ENCODE measurements around the gene C10orf88.
A peak's percentile ranks its signal among the peaks of the same experiment; 100 is the strongest.

C10orf88 gene, protein sequence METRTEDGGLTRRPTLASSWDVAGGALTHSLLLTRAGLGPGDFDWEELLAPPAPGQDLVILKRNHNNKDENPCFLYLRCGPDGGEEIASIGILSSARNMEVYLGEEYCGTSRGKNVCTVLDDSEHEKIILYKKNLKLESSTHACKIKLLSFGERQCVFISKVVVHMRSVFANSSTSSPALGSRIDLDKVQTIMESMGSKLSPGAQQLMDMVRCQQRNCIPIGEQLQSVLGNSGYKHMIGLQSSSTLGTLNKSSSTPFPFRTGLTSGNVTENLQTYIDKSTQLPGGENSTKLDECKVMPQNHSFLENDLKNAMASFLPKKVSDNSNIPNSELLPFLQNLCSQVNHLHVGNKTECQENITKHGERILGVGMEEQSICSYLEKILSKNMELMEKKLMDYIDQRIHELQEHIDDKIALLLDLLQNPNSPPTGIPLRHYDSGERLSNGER

DNA sequence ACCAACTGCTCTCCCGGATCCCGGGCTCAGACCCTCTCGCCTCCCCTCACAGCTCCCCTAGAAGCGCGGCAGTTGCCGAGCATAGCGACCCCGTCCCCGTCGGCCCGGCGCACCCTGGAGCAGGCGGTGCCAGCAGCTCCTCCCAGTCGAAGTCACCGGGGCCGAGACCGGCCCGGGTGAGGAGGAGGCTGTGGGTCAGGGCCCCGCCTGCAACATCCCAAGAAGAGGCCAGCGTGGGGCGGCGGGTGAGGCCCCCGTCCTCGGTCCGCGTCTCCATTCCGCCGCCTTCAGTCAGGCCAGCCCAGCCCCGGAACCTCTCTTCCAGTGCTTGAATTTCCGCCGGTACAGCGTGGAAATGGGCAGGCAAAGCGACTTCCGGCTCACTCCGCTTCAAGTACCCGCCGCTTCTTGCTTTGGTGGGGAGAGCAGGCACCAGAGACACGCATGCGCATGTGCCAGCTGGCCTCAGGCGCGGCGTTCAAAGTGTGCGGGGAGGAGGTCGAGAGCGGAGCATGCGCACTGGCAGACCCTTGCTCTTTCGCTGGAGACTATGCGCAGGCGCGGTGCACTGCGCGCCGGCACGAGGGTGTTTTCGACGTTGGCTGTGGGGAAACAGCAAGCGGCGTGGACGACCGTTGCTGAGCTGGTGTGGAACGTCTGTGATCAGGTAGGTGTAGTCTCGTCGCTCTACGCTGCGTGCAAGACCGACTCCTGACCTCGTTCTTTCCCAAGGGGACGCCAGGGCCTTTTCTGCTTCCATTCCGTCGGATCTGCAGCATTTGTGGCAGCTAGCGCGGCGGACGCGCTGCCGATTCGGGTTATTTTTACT lies at the start of gene C10orf88:
Gene C10orf88 (minus strand): TSS at position 326 of the 829 bp plus-strand sequence. CDS start 49 bp downstream, at position 277.
- DNase-seq = peak; percentile 99

DNA sequence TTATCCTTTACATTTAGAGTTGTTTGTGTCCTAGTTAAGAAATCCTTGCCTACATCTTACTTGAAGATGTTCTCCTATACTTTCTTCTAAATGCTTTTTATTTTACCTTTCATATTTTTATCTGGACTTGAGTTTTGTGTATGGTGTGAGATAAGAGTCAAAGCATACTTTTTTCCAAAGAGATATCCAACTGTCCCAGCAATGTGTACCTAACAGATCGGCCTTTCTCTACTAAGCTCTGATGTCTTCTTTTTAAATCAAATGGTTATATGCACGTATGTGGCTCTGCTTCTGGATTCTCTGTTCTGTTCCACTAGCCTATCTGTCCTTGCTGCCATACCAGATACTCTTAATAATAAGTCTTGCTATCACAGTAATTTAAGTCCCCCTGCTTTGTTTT lies 47.3 kb upstream of the C10orf88 start:
- DNase-seq = no peak

DNA sequence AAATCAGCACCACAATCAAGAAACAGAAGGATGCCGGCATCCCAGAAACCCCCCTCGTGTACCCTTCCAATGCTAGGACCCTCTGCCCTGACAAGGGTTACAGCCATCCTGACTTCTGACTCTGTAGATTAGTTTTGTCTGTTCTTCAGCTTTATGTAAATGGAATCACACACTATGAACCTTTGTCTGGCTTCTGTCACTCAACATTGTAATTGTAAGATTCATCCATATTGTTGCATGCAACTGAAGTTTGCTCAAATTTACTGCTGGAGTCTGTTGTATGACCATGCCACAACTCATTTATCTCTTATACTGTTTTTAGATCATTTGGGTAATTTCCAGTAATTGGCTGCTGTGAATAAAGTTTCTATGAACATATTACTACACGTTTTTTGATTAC lies 46.1 kb upstream of the C10orf88 start:
- DNase-seq = no peak

DNA sequence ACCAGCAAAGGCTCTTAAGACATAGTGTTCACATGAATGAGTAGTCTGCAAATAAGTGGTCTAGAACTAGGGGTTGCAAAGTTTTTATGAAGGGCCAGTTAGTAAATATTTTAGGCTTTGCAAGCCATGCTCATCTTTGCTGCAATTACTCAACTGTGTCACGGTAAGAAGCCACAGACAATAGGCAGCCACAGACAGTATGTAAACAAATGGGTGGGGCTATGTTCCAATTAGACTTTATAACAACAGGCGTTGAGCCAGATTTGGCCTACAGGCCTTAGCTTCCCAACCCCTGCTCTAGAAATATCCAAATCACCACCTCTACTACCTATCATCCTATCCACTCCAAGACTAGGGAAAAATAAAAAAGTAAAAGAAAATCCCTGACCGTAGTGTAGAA lies 45.3 kb upstream of the C10orf88 start:
- no peak for DNase-seq

DNA sequence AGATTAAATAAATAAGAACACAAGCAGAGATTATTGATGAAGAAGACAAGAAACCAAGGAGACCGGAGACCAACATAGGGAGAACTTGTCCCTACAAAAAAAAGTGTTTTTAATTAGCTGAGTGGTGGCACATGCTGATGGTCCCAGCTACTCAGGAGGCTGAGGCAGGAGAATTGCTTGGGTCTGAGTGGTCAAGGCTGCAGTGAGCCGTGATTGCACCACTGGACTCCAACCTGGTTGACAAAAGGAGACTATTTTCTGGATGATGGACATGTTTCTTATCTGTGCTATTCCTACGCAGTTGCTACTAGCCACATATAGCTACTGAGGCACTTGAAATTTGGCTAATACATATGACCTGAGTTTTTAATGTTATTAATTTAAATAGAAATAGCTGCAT lies 44.9 kb upstream of the C10orf88 start:
- no peak for DNase-seq

DNA sequence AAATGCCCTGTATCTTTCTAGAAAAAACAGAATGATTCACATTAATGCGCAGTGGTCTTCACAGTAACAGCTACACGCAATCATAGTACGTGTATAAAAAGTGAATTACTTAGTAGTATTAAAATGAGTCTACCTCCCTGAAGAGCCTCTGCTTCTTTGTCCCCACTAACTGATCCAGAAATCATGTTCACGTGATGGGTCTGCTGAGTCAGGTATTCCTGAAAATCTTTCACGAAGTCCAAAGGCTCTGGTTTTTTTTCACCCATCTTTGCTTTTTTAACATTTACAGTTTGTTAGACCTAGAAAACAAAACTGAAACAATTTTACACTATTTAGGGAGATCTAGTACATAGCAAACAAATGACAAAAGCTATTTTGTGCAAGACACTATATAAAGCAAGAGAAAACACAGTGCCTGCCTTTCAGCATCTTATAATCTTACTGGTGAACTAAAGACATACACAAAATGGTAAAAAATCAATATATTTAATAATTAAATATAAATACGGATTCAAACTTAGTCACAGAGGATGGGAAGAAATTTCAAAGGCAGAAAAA lies 44.4 kb upstream of the C10orf88 start:
- no peak for DNase-seq

DNA sequence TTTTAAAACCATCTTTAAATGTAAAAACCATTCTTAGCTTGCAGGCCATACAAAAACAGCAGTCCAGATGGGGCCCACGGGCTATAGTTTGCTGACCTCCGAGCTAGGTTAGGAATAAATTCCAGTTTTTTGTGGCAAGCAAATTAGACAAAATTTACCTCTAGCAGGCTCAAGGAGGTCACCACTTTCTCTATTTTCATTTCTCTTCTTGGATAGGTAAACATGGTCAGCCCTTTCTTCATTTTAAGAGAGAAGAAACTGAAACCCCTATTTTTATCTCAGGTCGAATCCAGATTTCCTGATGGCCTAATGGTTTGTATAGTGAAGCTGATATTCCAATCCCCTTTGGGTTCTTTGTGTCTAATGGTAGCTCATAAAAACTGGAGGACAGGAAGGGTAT lies 43.8 kb upstream of the C10orf88 start:
- DNase-seq = no peak

DNA sequence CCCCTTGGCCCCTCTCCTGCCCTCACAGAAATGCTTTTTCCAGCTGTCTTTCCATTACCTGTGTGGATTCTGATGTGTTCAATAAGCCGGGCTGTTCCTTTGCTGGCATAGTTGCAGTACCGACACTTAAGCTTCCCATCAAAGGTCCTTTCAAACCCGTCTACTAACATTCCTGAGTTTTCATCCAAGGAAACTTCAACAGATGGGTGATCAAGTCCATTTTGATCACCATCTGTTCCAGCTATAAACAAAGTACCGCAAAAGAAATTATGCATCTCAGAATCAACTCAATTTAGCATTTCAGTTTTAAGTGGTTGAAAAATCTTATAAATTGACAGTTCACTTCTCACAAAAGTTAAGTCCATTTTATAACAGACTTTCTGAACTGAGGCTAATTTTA lies 41.9 kb upstream of the C10orf88 start:
- no peak for DNase-seq

DNA sequence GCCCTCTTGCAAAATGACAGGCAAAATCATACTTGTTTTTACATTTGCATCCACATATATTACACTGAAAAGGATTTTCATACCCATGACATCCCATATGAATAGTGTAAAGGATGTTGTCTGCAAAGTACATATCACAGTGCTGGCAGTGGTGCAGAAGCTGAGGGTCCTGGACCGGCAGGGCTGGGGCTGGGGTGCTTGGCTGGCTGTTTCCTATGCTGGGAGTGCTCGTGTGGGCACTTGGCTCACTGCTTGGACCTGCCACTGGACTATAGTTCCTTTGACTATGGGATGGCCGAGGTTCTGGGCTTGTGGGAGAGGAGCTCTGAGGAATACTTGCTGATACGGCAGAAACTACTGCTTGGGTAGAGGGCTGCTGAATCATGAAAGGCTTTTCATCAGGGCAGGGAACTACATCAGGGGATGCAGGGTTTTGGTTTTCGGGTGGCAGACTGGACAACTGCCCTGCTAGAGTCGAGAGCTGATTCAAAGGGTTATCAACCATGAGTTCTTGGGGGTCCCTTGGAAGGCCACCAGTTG lies 39.8 kb upstream of the C10orf88 start:
- DNase-seq = no peak

DNA sequence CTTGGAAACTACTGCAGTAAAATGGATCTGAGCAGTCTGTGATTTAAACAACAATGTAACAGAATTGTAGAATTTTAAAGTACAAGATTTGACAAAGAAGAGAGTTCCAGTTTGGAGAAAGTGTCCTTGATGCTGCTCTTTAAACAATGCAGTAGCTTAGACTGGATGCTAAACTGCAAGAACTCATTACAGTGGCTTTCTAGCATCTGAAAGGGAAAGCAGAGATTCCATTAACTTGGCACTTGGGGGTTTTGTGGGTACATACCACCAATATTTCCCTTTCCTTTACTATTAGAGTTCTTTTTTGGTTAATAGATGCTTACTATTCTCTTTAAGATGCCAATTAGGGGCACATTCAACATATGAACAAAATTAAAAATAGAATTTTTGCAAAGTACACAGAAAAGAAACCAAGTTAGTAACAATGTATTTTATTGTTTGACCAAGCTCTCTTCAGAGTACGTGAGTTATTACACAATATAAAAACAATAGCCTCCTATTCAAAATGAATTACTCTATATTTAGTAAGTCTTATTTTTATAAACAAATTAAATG lies 38.1 kb upstream of the C10orf88 start:
- DNase-seq = no peak

DNA sequence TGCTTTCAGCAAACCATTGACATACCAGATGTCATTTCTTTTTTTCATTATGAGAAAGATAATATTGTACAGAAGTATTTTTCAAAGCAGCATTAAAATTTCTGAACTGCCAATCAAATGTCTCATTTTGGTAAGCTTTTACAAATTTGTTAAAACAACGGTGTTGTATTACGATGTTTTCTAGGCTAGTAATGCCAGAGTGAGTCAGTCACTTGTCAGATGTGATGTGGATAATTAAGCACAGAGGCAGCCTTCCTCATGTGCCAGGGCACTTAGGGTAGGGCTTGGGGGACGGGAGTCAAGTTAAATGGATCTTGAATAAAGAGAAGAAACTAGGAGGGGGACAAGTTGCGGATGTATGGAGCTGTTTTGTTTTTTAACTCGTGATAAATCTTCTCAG lies 36.3 kb upstream of the C10orf88 start:
- no peak for DNase-seq

DNA sequence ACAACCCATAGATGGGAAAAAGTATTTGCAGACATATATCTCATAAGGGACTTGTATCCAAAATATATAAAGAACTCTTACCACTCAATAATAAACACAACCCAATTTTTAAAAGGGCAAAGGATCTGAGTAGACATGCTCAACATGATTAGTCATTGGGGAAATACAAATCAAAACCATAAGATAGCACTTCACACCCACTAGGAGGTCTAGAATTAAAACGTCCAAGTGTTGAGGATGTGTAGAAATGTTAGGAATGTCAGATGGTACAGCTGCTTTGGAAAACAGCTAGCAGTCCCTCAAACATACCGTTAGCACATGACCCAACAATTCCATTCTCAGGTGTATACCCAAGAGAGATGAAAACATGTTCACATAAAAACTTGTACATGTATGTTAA lies 34.5 kb upstream of the C10orf88 start:
- peak; percentile 43 for DNase-seq

DNA sequence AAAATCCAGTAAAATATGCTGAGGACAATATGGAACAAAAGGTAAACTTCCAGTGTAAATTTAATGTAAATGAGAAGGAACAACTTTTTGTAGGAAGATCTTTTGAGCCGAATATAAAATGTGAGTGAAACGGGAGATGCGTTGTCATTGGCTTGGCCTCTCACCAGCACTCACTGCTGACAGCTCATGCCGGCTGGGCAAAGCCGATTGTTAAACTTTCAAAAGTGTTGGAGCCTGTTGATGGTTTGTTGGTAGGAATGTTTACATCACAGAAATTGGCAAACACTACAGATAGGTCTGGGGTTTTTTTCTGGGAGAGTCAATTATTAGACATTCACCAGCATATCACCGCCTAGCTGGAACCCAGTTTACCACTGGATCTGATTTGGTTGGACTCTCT lies 32.3 kb upstream of the C10orf88 start:
- no peak for DNase-seq

DNA sequence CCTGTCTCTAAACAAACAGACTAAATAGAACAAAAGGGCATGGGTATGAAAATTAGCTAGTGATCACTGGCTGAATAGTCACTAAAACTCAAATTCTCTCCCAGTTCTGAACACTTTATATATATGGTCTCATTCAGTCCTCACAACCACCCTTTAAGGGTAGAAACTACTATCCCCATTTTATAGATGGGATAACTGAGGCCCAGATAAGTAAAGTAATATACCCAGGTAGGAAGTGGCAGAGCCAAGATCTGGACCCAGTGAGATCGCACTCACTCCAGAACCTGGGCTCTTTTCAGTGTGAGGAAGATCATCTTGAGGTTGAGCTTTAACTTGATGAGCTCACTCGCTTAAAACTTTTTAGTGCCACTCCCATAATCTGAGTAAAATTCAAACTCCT lies 30.7 kb upstream of the C10orf88 start:
- no peak for DNase-seq

DNA sequence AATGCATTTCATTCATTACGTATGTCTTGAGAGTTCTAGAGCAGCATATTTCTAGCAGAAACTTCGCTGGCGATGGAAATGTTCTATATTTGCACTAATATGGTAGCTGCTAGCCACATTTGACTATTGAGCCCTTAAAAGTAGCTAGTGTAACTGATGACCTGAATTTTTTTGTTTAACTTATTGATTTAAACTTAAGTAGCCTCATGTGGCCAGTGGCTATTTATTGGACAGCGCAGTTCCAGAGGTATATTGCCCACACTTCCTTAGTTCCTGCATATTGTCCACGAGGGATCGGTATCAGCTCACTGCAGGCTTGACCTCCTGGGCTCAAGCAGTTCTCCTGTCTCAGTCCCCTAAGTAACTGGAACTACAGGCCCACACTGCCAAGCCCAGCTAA lies 29.9 kb upstream of the C10orf88 start:
- no peak for DNase-seq

DNA sequence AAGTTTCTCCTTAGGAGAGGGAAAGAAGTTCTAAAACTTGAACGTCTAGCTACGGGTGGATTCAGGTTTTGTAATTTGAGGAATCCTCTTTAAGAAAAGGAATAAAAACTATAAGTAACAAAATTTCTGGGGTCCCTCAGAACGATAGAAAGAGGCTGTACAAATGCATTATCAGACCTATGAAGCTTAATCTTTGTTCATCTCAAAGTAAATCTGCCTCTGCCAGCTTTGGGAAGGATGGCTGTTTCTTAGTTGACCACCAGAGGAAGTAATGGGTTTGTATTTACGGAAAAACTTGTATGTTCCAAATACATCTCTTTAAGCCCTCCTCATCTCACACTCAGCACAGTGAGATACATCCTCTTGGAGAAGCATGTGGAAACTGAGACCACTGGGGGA lies 27.0 kb upstream of the C10orf88 start:
- peak; percentile 41 for DNase-seq

DNA sequence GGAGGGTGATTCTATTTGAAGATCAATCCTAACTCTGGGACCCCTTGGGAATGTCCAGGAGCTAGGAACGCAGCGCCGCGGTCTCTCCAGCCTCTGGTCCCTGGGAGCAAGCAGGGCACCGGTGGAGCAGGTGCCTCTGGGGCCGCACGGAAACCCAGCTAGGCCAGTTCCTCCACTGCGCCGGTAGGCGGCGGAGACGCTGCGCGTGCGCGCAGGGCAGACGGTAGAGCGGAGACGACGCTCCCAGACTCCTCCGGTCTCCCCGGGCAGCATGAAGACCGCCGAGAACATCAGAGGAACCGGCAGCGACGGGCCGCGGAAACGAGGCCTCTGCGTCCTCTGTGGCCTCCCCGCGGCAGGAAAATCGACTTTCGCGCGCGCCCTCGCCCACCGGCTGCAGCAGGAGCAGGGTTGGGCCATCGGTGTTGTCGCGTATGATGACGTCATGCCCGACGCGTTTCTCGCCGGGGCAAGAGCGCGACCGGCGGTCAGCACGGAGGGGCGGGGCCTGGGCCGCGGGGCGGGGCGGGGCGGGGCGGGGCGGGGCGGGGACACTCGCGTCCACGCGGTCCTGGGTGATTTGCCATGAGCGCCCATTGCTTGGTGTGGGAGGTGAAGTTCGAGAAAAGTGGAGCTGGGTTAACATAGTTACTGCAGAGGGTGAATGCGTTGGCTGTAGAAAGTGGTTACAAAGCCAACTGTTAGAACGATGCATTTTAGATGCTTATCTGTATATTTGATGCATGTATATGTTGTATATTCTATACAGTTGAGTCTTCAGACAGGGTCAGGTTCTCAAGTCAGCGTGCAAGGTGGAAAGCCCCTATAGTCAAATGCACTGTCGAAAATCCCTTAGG lies 26.4 kb upstream of the C10orf88 start, which contains the start of gene PSTK:
Gene PSTK (plus strand): TSS at position 193 of the 857 bp plus-strand sequence. CDS start 79 bp downstream, at position 272.
- DNase-seq = peak; percentile 92

DNA sequence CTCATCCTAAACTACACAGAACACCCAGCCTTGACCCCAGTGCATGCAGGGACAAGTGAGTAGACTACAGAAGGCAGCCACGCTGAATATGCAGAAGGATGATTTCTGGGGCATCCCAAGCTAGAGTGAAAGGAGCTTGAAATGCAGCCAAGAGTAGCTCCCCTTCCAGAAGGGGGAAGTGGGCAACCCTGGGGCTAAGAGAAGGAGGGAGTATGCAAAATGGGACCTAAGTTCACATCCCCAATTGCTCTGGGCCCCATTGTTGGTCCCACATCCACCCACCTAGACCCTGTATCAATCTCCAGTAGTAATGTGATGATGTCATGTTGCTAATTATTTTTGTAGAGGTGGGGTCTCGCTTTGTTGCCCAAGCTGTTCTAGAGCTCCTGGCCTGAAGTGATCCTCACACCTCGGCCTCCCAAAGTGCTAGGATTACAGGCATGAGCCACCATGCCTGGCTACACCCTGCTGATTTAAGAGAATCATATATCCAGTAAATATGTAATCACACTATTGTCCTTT lies 20.6 kb upstream of the C10orf88 start:
- DNase-seq = no peak

DNA sequence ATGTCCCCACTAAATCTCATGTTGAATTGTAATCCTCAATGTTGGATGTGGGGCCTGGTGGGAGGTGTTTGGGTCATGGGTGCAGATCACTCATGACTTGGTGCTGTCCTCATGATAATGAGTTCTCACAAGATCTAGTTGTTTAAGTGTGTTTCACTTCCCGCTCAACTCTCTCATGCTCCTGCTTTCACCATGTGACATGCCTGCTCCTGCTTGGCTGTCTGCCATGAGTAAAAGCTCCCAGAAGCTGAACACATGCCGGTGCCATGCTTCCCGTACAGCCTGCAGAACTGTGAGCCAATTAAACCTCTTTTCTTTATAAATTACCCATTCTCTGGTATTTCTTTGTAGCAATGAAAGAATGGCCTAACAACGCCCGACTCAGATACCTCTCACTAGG lies 20.0 kb upstream of the C10orf88 start:
- no peak for DNase-seq

DNA sequence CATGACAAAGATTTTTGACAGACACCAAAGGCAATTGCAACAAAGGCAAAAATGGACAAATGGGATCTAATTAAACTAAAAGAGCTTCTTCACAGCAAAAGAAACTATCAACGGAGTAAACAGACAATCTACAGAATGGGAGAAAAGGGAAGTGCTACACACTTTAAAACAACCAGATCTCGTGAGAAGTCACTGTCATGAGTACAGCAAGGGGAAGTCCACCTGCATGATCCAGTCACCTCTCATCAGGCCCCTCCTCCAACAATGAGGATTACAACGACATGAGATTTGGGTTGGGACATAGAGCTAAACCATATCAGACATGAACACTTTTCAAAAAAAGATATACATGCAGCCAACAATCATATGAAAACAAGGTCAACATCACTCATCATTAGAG lies 14.7 kb upstream of the C10orf88 start:
- no peak for DNase-seq

DNA sequence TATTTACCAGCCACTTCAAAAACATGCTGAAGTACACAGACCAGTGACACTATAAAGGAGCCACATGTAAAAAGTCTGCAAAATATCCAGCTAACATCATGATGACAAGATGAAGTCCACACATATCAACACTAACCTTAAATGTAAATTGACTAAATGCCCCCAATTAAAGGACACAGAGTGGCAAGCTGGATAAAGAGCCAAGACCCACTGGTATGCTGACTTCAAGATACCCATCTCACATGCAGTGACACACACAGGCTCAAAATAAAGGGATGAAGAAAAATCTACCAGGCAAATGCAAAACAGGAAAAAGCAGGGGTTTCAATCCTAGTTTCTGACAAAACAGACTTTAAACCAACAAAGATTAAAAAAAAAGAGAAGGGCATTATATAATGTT lies 12.9 kb upstream of the C10orf88 start:
- no peak for DNase-seq

DNA sequence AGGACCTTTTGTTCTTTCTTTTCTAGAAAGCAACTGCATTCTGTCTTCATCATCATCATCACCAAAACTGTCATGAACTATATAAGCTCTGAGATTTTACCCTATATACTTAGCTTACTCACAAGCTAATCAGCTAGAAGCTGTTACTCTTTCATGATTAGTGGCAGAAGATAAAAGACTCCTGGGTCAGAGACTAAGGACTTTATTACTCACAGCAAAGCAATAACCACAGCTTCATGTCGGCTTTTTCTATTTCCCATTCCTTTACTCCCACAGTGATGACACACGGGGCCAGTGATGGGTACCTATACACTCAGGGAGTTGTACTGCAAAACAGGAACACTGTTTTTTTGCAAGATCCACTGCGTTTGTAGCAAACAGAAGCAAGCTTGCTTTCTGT lies 8.4 kb upstream of the C10orf88 start:
- no peak for DNase-seq

Data from fibroblast of upper back skin (primary cell).